K562 (cell line): Measurements from ENCODE around the gene INKA2. TPM values are rescaled to one million over a fixed set of nuclear protein-coding genes. Genes with fewer than 3 reads are reported as not detected.

ENCODE experiments used
- NCOA2 ChIP-seq, 2 experiments: fragments of 450-650 bp; IDR thresholded peaks; 2 replicates each; pipeline ENCODE4 v1.6.1; 2018; ENCODE audit warnings: mild to moderate bottlenecking in 2 of 2, moderate library complexity in 1 of 2; ENCODE audit not compliant: partially characterized antibody in 2 of 2
- ZNF778 ChIP-seq: fragments of 450-650 bp; formaldehyde crosslinking; IDR thresholded peaks from 2 replicates; pipeline ENCODE4 v1.4.0; 2020; ENCODE audit warnings: mild to moderate bottlenecking, moderate library complexity
- polyA plus RNA-seq, 8 experiments: library from polyadenylated mRNA; depleted of rRNA in 4 of 8; stranded (reverse) in 5 of 8; unstranded in 3 of 8; fragments of >200 nt; fragmentation: Nextera tagmentation in 2 of 8; fragmentation: Illumina TruSeq in 1 of 8; extraction: Ambion mirVana in 2 of 8; extraction: Trizol in 1 of 8; gene quantifications; 2 replicates each; pipeline versions ENCODE4 v1.2.1 to v1.2.3, GENCODE V29; 2011 to 2014; ENCODE audit warnings: inconsistent platforms in 1 of 8, missing spikeins in 1 of 8
- total RNA-seq, 7 experiments: library from RNA; depleted of rRNA in 6 of 7; stranded (reverse); fragments of >200 nt in 6 of 7; fragmentation: Illumina TruSeq in 2 of 7; extraction: Trizol in 2 of 7; gene quantifications; 2 replicates each; pipeline versions ENCODE4 v1.2.1 to v1.2.3, GENCODE V29; 2011 to 2021; ENCODE audit warnings: low replicate concordance in 1 of 7
- TF ChIP-seq, protein P1 (sequence below): fragments of 200-600 bp; sonication (generic); IDR thresholded peaks from one replicate; pipeline ENCODE4 v1.6.1; 2012; ENCODE audit warnings: mild to moderate bottlenecking, low read depth, low read length, inconsistent platforms
- TF ChIP-seq, protein P2 (sequence below): fragments of 450-650 bp; IDR thresholded peaks from 2 replicates; pipeline ENCODE4 v1.6.1; 2016; ENCODE audit warnings: mild to moderate bottlenecking, moderate library complexity

Gene INKA2
- total and polyA plus RNA-seq, 9 of the 15 experiments (the other 6 are each of a cell fraction or from before 2014, with no cell fraction given): 0.04 to 1.4 (median 0.26) TPM; not detected in 1

DNA sequence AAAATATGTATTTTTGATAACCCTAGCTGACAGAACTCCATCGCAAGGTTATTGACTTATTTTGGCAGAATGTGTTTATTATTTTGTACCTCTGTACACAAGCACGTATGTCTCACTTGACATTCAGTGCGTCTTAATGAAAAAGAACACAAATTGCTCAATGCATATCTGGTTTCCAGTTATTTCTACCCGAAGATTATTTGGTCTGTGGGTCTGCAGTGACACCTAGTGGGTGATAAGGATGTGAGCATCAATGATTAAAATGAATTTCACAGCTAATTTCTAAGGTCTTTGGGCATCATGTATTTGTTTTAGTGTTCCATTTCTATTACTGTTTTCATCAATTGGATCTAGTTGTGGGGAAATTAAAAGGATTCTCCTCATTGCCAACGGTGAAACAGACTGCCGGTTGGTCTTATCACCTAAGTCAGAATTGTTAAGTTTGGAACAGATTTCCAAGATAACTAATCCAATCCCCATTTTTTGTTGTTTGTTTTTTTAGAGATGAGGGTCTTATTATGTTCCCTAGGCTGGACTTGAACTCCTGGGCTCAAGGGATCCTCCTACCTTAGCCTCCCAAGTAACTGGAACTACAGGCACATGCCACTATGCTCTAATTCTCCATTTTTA lies 30.4 kb upstream of the INKA2 start (continued):
- TF ChIP-seq, protein P1, sequence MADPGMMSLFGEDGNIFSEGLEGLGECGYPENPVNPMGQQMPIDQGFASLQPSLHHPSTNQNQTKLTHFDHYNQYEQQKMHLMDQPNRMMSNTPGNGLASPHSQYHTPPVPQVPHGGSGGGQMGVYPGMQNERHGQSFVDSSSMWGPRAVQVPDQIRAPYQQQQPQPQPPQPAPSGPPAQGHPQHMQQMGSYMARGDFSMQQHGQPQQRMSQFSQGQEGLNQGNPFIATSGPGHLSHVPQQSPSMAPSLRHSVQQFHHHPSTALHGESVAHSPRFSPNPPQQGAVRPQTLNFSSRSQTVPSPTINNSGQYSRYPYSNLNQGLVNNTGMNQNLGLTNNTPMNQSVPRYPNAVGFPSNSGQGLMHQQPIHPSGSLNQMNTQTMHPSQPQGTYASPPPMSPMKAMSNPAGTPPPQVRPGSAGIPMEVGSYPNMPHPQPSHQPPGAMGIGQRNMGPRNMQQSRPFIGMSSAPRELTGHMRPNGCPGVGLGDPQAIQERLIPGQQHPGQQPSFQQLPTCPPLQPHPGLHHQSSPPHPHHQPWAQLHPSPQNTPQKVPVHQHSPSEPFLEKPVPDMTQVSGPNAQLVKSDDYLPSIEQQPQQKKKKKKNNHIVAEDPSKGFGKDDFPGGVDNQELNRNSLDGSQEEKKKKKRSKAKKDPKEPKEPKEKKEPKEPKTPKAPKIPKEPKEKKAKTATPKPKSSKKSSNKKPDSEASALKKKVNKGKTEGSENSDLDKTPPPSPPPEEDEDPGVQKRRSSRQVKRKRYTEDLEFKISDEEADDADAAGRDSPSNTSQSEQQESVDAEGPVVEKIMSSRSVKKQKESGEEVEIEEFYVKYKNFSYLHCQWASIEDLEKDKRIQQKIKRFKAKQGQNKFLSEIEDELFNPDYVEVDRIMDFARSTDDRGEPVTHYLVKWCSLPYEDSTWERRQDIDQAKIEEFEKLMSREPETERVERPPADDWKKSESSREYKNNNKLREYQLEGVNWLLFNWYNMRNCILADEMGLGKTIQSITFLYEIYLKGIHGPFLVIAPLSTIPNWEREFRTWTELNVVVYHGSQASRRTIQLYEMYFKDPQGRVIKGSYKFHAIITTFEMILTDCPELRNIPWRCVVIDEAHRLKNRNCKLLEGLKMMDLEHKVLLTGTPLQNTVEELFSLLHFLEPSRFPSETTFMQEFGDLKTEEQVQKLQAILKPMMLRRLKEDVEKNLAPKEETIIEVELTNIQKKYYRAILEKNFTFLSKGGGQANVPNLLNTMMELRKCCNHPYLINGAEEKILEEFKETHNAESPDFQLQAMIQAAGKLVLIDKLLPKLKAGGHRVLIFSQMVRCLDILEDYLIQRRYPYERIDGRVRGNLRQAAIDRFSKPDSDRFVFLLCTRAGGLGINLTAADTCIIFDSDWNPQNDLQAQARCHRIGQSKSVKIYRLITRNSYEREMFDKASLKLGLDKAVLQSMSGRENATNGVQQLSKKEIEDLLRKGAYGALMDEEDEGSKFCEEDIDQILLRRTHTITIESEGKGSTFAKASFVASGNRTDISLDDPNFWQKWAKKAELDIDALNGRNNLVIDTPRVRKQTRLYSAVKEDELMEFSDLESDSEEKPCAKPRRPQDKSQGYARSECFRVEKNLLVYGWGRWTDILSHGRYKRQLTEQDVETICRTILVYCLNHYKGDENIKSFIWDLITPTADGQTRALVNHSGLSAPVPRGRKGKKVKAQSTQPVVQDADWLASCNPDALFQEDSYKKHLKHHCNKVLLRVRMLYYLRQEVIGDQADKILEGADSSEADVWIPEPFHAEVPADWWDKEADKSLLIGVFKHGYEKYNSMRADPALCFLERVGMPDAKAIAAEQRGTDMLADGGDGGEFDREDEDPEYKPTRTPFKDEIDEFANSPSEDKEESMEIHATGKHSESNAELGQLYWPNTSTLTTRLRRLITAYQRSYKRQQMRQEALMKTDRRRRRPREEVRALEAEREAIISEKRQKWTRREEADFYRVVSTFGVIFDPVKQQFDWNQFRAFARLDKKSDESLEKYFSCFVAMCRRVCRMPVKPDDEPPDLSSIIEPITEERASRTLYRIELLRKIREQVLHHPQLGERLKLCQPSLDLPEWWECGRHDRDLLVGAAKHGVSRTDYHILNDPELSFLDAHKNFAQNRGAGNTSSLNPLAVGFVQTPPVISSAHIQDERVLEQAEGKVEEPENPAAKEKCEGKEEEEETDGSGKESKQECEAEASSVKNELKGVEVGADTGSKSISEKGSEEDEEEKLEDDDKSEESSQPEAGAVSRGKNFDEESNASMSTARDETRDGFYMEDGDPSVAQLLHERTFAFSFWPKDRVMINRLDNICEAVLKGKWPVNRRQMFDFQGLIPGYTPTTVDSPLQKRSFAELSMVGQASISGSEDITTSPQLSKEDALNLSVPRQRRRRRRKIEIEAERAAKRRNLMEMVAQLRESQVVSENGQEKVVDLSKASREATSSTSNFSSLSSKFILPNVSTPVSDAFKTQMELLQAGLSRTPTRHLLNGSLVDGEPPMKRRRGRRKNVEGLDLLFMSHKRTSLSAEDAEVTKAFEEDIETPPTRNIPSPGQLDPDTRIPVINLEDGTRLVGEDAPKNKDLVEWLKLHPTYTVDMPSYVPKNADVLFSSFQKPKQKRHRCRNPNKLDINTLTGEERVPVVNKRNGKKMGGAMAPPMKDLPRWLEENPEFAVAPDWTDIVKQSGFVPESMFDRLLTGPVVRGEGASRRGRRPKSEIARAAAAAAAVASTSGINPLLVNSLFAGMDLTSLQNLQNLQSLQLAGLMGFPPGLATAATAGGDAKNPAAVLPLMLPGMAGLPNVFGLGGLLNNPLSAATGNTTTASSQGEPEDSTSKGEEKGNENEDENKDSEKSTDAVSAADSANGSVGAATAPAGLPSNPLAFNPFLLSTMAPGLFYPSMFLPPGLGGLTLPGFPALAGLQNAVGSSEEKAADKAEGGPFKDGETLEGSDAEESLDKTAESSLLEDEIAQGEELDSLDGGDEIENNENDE: no peak
- TF ChIP-seq, protein P2, sequence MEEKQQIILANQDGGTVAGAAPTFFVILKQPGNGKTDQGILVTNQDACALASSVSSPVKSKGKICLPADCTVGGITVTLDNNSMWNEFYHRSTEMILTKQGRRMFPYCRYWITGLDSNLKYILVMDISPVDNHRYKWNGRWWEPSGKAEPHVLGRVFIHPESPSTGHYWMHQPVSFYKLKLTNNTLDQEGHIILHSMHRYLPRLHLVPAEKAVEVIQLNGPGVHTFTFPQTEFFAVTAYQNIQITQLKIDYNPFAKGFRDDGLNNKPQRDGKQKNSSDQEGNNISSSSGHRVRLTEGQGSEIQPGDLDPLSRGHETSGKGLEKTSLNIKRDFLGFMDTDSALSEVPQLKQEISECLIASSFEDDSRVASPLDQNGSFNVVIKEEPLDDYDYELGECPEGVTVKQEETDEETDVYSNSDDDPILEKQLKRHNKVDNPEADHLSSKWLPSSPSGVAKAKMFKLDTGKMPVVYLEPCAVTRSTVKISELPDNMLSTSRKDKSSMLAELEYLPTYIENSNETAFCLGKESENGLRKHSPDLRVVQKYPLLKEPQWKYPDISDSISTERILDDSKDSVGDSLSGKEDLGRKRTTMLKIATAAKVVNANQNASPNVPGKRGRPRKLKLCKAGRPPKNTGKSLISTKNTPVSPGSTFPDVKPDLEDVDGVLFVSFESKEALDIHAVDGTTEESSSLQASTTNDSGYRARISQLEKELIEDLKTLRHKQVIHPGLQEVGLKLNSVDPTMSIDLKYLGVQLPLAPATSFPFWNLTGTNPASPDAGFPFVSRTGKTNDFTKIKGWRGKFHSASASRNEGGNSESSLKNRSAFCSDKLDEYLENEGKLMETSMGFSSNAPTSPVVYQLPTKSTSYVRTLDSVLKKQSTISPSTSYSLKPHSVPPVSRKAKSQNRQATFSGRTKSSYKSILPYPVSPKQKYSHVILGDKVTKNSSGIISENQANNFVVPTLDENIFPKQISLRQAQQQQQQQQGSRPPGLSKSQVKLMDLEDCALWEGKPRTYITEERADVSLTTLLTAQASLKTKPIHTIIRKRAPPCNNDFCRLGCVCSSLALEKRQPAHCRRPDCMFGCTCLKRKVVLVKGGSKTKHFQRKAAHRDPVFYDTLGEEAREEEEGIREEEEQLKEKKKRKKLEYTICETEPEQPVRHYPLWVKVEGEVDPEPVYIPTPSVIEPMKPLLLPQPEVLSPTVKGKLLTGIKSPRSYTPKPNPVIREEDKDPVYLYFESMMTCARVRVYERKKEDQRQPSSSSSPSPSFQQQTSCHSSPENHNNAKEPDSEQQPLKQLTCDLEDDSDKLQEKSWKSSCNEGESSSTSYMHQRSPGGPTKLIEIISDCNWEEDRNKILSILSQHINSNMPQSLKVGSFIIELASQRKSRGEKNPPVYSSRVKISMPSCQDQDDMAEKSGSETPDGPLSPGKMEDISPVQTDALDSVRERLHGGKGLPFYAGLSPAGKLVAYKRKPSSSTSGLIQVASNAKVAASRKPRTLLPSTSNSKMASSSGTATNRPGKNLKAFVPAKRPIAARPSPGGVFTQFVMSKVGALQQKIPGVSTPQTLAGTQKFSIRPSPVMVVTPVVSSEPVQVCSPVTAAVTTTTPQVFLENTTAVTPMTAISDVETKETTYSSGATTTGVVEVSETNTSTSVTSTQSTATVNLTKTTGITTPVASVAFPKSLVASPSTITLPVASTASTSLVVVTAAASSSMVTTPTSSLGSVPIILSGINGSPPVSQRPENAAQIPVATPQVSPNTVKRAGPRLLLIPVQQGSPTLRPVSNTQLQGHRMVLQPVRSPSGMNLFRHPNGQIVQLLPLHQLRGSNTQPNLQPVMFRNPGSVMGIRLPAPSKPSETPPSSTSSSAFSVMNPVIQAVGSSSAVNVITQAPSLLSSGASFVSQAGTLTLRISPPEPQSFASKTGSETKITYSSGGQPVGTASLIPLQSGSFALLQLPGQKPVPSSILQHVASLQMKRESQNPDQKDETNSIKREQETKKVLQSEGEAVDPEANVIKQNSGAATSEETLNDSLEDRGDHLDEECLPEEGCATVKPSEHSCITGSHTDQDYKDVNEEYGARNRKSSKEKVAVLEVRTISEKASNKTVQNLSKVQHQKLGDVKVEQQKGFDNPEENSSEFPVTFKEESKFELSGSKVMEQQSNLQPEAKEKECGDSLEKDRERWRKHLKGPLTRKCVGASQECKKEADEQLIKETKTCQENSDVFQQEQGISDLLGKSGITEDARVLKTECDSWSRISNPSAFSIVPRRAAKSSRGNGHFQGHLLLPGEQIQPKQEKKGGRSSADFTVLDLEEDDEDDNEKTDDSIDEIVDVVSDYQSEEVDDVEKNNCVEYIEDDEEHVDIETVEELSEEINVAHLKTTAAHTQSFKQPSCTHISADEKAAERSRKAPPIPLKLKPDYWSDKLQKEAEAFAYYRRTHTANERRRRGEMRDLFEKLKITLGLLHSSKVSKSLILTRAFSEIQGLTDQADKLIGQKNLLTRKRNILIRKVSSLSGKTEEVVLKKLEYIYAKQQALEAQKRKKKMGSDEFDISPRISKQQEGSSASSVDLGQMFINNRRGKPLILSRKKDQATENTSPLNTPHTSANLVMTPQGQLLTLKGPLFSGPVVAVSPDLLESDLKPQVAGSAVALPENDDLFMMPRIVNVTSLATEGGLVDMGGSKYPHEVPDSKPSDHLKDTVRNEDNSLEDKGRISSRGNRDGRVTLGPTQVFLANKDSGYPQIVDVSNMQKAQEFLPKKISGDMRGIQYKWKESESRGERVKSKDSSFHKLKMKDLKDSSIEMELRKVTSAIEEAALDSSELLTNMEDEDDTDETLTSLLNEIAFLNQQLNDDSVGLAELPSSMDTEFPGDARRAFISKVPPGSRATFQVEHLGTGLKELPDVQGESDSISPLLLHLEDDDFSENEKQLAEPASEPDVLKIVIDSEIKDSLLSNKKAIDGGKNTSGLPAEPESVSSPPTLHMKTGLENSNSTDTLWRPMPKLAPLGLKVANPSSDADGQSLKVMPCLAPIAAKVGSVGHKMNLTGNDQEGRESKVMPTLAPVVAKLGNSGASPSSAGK: no peak
- TF ChIP-seq NCOA2 (IDR thresholded peaks at IDR 0.05; ENCODE audit: partially characterized antibody in 2 of 2) (no peak), ZNF778 (CRISPR knock-in tag) (no peak)
